ENCODE data around the gene OGFR.

The OGFR gene

DNA sequence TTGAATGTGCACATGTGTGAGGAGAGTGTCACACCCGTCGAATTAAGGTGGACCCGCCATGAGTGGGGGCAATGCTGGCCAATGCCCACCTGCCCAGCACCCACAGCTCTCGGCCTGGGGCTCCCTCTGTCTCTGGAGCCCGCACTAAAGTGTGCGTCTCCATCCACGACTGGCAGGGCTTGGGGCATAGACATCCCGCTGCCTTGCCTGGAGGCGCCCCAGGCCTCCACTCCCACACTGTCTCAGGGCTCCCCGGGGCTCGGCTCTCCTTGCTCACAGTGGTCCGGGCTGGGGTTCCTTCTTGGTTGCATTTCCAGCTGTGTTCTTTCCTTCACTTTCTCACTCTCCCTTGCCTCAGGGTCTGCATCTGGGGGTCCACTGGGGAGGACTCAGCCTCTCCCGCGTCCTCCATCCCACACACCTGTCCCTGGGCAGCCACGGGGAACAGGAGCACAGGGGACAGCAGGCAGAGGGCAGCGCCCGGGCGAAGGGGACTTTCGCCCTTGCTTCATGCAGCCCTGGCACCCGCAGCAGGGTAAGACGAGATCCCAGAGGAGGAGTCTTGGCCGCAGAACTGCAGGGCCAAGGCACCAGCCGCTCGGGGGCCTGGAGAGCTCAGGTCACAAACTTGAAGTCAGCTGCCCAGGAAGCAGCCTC is 28.5 kb upstream of the OGFR start:
- Histone ChIP-seq H3K27ac (ENCODE audit: low read depth, low read length) (no peak overlapping the region), H3K4me1 (ENCODE audit: insufficient read depth, low read length) (peaks cover 4% of the 10 kb centered on the region; the same call in 1 of the 2 replicates), H3K9me3 (ENCODE audit: insufficient read depth, low read depth, low read length) (no peaks in the 10 kb centered on the region), H3K27me3 (ENCODE audit: insufficient read depth, low read length) (no peaks in the 10 kb centered on the region; the same call in 1 of the 2 replicates), H3K9ac (ENCODE audit: low read depth, low read length) (no peak overlapping the region), H3K4me3 (ENCODE audit: low read length) (no peak overlapping the region), H3K36me3 (ENCODE audit: insufficient read depth, low read length) (no peaks in the 10 kb centered on the region)
- 96% methylated on average over 24 of the region's 24 CpGs for WGBS

DNA sequence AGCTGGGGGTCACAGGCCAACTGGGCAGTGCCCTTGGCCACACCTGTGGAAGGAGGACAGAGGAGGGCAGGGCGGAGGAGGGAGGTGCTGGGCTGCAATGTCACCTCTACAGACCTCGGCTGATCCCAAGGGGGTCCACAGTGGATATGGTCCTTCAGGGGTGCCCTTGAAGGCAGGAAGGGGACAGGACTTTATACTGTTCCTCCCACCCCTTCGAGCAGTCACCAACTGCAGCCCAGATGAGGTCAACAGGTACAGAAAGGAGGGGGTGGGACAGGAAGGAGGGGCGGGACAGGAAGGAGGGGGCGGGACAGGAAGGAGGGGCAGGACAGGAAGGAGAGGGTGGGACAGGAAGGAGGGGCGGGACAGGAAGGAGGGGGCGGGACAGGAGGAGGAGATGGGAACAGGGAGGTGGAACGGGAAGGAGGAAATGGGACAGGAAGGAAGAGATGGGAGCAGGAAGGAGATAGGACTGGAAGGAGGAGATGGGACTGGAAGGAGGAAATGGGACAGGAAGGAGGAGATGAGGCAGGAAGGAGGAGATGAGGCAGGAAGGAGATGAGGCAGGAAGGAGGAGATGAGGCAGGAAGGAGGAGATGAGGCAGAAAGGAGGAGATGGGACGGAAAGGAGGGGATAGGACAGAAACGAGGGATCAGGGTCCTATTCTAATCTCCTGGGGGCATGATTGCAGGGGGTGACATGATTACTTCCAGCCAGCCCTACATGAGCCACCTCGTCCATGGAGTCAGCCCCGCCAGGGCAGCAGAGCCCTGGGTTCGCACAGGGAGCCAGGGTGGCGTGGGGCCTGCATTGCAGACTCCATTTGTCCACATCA is 27.7 kb upstream of the OGFR start:
- no peaks in the 10 kb centered on the region for H3K9me3 ChIP-seq (ENCODE audit: insufficient read depth, low read depth, low read length)
- no peaks in the 10 kb centered on the region for H3K36me3 ChIP-seq (ENCODE audit: insufficient read depth, low read length)
- H3K4me3 ChIP-seq (ENCODE audit: low read length) = no peak overlapping the region
- 90% methylated on average over 13 of the region's 14 CpGs for whole genome bisulfite sequencing
- H3K9ac ChIP-seq (ENCODE audit: low read depth, low read length) = no peak overlapping the region
- H3K27me3 ChIP-seq (ENCODE audit: insufficient read depth, low read length) = no peaks in the 10 kb centered on the region; the same call in 1 of the 2 replicates
- peaks cover 4% of the 10 kb centered on the region; the same call in 1 of the 2 replicates for H3K4me1 ChIP-seq (ENCODE audit: insufficient read depth, low read length)
- H3K27ac ChIP-seq (ENCODE audit: low read depth, low read length) = no peak overlapping the region

DNA sequence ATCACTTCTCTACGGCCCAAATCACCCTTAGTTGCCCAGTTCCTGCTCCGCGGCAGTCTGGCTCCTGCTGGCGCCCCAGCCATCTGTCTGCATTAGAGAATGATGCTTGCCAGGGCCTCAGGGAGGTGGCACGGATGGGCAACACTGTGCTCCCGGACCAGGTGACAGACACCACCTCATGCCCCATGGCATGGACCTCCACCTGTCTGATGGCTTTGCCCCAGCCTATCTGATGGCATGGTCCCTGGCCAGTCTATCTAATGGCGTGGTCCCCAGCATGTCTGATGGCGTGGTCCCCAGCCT is 27.2 kb upstream of the OGFR start:
- WGBS = 95% methylated on average over 8 of the region's 8 CpGs
- H3K4me3 ChIP-seq (ENCODE audit: low read length) = no peak overlapping the region
- no peaks in the 10 kb centered on the region for H3K9me3 ChIP-seq (ENCODE audit: insufficient read depth, low read depth, low read length)
- H3K9ac ChIP-seq (ENCODE audit: low read depth, low read length) = no peak overlapping the region
- no peak overlapping the region for H3K27ac ChIP-seq (ENCODE audit: low read depth, low read length)
- peaks cover 4% of the 10 kb centered on the region; the same call in 1 of the 2 replicates for H3K4me1 ChIP-seq (ENCODE audit: insufficient read depth, low read length)
- no peaks in the 10 kb centered on the region for H3K36me3 ChIP-seq (ENCODE audit: insufficient read depth, low read length)
- no peaks in the 10 kb centered on the region; the same call in 1 of the 2 replicates for H3K27me3 ChIP-seq (ENCODE audit: insufficient read depth, low read length)

DNA sequence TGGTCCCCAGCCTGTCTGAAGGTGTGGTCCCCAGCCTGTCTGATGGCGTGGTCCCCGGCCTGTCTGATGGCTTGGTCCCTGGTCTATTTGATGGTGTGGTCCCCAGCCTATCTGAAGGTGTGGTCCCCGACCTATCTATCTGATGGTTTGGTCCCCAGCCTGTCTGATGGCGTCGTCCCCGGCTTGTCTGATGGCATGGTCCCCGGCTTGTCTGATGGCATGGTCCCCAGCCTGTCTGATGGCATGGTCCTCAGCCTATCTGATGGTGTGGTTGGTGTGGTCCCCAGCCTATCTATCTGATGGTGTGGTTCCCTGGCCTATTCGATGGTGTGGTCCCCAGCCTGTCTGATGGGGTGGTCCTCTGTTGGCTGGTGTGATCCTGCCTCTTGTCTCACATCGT is 26.6 kb upstream of the OGFR start:
- Histone ChIP-seq H3K4me1 (ENCODE audit: insufficient read depth, low read length) (peaks cover 4% of the 10 kb centered on the region; the same call in 1 of the 2 replicates), H3K27ac (ENCODE audit: low read depth, low read length) (no peak overlapping the region)

DNA sequence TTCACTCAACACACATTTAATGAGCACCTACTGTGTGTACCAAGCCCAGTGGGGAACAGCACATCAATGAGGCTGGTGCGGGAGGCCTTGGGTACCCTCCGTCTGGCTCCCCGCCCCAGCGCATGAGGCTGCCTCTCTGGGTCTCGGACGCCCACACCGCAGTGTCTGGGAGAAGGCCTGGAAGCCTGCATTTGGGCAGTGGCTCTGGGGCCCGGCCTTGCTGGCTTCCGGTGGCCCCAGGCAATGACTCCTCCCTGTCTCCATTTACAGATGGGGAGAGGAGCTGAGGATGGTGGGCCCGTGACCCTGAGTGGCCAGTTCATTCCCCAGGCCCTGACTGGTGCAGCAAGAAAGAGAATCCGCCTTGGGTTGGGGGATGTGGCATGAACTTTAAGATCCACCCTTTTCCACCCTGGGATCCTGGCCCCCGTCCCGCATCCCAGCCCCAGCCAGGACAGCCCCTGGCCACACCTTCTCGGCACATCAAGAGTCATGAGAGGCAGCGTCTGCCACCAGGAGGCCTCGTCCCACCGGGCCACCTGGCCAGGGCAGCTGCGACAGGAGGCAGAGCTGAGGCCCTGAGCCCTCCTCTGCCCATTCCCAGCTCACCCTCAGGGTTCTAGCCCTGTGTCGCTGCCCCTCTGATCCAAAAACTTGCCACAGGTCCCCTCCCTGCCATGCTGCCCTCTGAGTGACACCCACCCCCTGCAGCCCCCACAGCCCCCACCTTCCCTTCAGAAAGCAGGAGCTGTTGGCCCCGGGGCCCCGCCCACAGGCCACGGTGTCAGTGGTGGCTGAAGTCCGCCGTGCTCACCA is 25.8 kb upstream of the OGFR start:
- WGBS = 73% methylated on average over 23 of the region's 24 CpGs
- Histone ChIP-seq H3K36me3 (ENCODE audit: insufficient read depth, low read length) (no peaks in the 10 kb centered on the region), H3K27ac (ENCODE audit: low read depth, low read length) (no peak overlapping the region), H3K4me1 (ENCODE audit: insufficient read depth, low read length) (peaks cover 4% of the 10 kb centered on the region; the same call in 1 of the 2 replicates), H3K9ac (ENCODE audit: low read depth, low read length) (no peak overlapping the region), H3K4me3 (ENCODE audit: low read length) (no peak overlapping the region), H3K9me3 (ENCODE audit: insufficient read depth, low read depth, low read length) (no peaks in the 10 kb centered on the region), H3K27me3 (ENCODE audit: insufficient read depth, low read length) (no peaks in the 10 kb centered on the region; the same call in 1 of the 2 replicates)

More for the DNA sequence above, 26.6 kb upstream of the OGFR start:
- H3K9me3 ChIP-seq (ENCODE audit: insufficient read depth, low read depth, low read length) = no peaks in the 10 kb centered on the region
- 94% methylated on average over 9 of the region's 9 CpGs for WGBS
- H3K9ac ChIP-seq (ENCODE audit: low read depth, low read length) = no peak overlapping the region
- no peak overlapping the region for H3K4me3 ChIP-seq (ENCODE audit: low read length)
- no peaks in the 10 kb centered on the region; the same call in 1 of the 2 replicates for H3K27me3 ChIP-seq (ENCODE audit: insufficient read depth, low read length)
- no peaks in the 10 kb centered on the region for H3K36me3 ChIP-seq (ENCODE audit: insufficient read depth, low read length)

DNA sequence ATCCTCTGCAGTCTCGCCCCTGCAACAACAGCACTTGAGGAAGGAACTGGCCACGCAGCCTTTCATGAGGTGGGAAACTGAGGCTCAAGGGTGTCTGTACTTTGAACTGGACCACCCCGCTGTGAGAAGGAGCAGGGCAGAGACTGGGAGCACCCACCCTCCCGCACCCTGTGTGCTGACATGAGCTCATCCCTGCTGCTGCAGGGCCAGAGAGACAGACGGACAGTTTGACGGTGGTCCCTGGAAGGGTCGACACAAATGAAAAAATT is 25.3 kb upstream of the OGFR start:
- Histone ChIP-seq H3K27ac (ENCODE audit: low read depth, low read length) (no peak overlapping the region), H3K36me3 (ENCODE audit: insufficient read depth, low read length) (no peaks in the 10 kb centered on the region), H3K4me1 (ENCODE audit: insufficient read depth, low read length) (peaks cover 4% of the 10 kb centered on the region; the same call in 1 of the 2 replicates), H3K4me3 (ENCODE audit: low read length) (no peak overlapping the region), H3K9ac (ENCODE audit: low read depth, low read length) (no peak overlapping the region), H3K9me3 (ENCODE audit: insufficient read depth, low read depth, low read length) (no peaks in the 10 kb centered on the region), H3K27me3 (ENCODE audit: insufficient read depth, low read length) (no peaks in the 10 kb centered on the region; the same call in 1 of the 2 replicates)
- 93% methylated on average over 7 of the region's 7 CpGs for WGBS

DNA sequence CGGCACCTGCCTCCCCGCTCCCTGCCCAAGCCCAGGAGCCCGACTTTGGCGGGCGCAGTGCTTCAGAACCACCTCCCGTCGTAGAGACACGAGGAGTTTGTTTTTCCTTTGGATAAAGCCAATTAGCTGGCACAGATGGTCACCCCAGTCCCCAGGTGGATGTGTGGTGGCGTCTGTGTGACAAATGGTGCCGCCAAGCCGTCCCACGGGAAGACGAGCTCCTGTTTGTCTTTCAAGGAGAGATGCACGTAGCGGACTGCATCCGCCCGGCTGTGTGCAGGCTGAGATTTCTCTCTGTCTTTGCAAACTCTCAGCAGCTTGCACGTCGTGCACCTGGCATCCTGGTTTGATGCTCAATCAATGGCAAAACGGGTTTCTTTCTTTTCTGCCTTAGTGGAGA is 24.4 kb upstream of the OGFR start:
- Histone ChIP-seq H3K9me3 (ENCODE audit: insufficient read depth, low read depth, low read length) (no peaks in the 10 kb centered on the region), H3K9ac (ENCODE audit: low read depth, low read length) (no peak overlapping the region), H3K4me3 (ENCODE audit: low read length) (no peak overlapping the region), H3K4me1 (ENCODE audit: insufficient read depth, low read length) (peaks cover 4% of the 10 kb centered on the region; the same call in 1 of the 2 replicates), H3K27ac (ENCODE audit: low read depth, low read length) (no peak overlapping the region), H3K27me3 (ENCODE audit: insufficient read depth, low read length) (no peaks in the 10 kb centered on the region; the same call in 1 of the 2 replicates), H3K36me3 (ENCODE audit: insufficient read depth, low read length) (no peaks in the 10 kb centered on the region)
- WGBS = 88% methylated on average over 19 of the region's 20 CpGs

DNA sequence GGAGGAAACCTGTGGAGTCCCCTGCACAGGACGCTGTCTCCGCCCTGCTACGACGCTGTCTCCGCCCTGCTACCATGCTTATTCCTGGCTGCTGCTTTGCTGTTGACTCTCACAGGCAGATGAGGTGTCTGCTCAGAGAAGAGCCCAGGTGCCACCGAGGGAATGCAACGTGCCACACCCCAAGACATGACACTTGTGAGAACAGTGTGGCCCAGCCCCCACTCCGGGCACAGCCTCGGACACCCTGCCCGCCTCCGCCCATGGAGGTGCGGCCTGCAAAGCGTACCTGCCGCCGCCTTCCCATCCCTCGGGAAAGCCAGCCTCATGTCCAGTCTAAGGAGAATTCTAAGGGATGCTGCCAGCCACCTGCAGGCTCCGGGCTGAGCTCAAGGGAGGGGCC is 23.9 kb upstream of the OGFR start:
- Histone ChIP-seq H3K9ac (ENCODE audit: low read depth, low read length) (no peak overlapping the region), H3K9me3 (ENCODE audit: insufficient read depth, low read depth, low read length) (no peaks in the 10 kb centered on the region), H3K4me3 (ENCODE audit: low read length) (no peak overlapping the region), H3K4me1 (ENCODE audit: insufficient read depth, low read length) (peaks cover 4% of the 10 kb centered on the region; the same call in 1 of the 2 replicates), H3K36me3 (ENCODE audit: insufficient read depth, low read length) (no peaks in the 10 kb centered on the region), H3K27ac (ENCODE audit: low read depth, low read length) (no peak overlapping the region), H3K27me3 (ENCODE audit: insufficient read depth, low read length) (no peaks in the 10 kb centered on the region; the same call in 1 of the 2 replicates)
- 89% methylated on average over 17 of the region's 17 CpGs for WGBS

DNA sequence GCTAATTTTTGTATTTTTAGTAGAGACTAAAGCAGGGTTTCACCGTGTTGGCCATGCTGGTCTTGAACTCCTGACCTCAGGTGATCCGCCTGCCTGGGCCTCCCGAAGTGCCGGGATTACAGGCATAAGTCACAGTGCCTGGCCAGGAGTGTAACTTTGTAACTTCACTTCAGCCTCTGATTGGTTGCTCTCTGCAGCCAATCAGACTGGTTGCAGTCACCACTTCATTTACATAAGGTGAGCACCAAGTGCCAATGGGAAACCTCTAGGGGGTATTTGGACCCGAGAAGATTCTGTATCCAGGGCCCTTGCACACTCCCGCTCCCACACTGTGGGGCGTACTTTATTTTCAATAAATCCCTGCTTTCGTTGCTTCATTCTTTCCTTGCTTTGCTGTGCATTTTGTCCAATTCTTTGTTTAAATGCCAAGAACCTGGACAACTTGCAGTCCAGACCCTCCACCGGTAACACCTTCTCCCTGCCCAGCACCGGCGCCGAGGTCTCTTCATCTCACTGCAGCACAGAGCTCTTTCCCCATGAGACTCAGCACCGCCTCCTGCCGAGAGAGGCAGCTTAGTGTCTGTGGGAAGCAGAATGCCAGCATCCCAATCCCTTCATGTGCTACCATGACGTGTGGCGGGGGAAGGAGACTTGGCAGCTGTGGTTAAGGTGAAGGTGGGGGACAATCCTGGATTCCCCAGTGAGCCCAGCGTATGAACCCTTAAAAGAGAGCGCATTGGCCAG is 22.3 kb upstream of the OGFR start:
- no peak overlapping the region for H3K4me3 ChIP-seq (ENCODE audit: low read length)
- H3K27ac ChIP-seq (ENCODE audit: low read depth, low read length) = no peak overlapping the region
- H3K27me3 ChIP-seq (ENCODE audit: insufficient read depth, low read length) = no peaks in the 10 kb centered on the region
- H3K9me3 ChIP-seq (ENCODE audit: insufficient read depth, low read depth, low read length) = no peaks in the 10 kb centered on the region
- no peaks in the 10 kb centered on the region for H3K36me3 ChIP-seq (ENCODE audit: insufficient read depth, low read length)
- no peaks in the 10 kb centered on the region for H3K4me1 ChIP-seq (ENCODE audit: insufficient read depth, low read length)
- 86% methylated on average over 18 of the region's 18 CpGs for WGBS
- no peak overlapping the region for H3K9ac ChIP-seq (ENCODE audit: low read depth, low read length)

DNA sequence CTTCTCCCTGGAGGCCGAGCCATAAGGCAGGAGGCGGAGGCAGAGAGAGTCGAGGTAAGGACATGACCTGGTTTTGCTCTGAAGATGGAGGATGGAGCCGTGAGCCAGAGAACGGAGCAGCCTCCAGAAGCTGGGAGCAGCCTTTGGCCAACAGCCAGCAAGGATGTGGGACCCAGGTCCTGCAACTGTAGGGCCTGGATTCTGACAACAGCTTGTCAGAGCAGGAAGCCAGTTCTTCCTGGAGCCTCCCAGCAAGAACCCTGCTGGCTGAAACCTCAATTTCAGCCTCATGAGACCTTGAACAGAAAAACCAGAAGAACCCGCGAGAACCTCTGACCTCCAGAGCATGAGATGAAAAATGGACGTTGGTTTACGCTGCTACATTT is 21.7 kb upstream of the OGFR start:
- Histone ChIP-seq H3K9me3 (ENCODE audit: insufficient read depth, low read depth, low read length) (no peaks in the 10 kb centered on the region), H3K27ac (ENCODE audit: low read depth, low read length) (no peak overlapping the region), H3K36me3 (ENCODE audit: insufficient read depth, low read length) (no peaks in the 10 kb centered on the region), H3K27me3 (ENCODE audit: insufficient read depth, low read length) (no peaks in the 10 kb centered on the region), H3K4me3 (ENCODE audit: low read length) (no peak overlapping the region), H3K9ac (ENCODE audit: low read depth, low read length) (no peak overlapping the region), H3K4me1 (ENCODE audit: insufficient read depth, low read length) (no peaks in the 10 kb centered on the region)
- WGBS = 93% methylated on average over 9 of the region's 9 CpGs

All from HUES64 (cell line).